ENCODE results near the gene COL19A1.

COL19A1 gene

DNA sequence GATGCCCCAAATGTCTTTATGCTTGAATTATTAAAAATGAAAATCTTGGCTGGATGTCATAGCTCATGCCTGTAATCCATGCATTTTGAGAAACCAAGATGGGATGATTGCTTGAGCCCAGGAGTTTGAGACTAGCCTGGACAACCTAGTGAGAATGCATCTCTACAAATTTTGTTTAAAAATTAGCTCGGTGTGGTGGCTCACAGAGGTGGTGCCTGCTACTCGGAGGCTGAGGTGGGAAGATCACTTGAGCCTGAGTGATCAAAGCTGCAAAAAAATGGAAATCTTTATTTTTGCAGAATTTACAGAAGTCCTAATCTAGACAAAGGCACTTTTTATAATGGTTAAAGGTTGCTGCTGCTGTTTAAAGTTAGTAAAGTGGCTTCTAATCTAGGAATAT, 20.0 kb upstream of the COL19A1 start:
- no peak for DNase-seq (ENCODE audit: insufficient read length, low spot score)
- no peak for TF ChIP-seq POLR2A (IDR thresholded peaks at IDR 0.05; ENCODE audit: low read depth, low read length)
- no peak for FAIRE-seq

DNA sequence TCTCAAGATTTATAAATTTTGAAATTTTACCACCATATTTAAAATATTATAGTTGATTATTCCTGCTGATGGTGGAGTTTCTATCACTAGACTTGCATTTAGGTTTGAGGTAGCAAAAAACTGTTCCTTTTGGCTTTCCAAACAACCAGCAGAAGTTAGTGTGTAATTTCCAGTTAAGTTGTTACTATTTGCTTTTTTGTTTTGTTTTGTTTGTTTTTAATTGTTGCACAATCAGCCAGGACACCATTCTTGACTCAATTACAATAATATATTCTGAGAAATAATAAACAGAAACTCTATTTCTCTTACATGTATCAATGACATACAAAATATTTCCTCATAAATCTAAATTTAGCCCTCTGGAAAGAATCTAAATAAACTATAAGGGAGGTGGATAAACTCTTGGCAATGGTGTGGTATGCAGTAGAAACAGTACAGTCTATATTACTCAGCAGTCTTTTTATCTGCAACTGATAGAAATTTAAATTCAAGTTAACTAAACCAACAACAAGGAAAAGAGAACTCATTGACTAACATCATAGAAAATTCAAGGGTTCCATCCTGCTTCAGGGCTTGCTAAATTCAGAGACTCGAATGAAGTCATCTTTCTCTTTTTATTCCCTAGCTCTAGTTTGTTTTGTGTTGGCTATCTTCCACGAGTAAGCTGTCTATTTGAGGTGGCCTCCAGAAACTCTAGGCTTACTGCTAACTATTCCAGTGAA, 19.4 kb upstream of the COL19A1 start:
- FAIRE-seq (no peak), DNase-seq (ENCODE audit: insufficient read length, low spot score) (no peak)
- TF ChIP-seq POLR2A (IDR thresholded peaks at IDR 0.05; ENCODE audit: low read depth, low read length): no peak

DNA sequence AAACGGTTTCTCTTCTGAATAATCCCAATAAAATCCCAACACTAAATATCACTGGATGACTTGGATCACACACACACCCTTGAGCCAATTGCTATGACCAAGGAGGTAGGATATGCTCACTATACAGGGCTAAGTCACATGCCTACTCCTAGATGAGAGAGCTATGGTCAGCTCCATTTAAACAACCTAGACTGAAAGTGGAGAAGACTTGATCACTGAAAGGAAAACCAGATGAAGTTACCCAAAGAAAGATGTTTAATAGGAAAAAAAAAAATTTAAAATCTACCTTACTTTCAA, 18.9 kb upstream of the COL19A1 start:
- no peak for FAIRE-seq
- TF ChIP-seq POLR2A (IDR thresholded peaks at IDR 0.05; ENCODE audit: low read depth, low read length): no peak
- DNase-seq (ENCODE audit: insufficient read length, low spot score): no peak

DNA sequence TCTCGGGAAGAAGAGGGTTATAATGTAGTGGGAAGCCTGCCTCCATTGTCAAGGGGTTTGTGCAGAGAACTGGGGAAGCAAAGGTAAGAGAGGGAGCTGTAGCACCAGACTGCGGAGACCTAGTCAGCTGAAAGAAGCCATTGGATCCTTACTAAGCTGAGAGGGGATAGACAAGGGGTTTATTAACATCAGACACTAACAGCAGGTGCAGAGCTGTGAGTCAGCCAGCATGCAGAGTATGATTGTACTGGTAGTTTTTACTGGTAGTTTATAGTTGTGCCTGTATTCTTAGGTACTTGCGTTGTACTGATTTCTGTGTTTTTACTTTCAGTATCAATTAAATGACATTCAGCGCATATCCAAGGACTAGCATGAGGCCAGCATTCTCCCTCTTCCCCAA, 17.8 kb upstream of the COL19A1 start:
- FAIRE-seq: no peak
- no peak for DNase-seq (ENCODE audit: insufficient read length, low spot score)
- TF ChIP-seq POLR2A (IDR thresholded peaks at IDR 0.05; ENCODE audit: low read depth, low read length): no peak

DNA sequence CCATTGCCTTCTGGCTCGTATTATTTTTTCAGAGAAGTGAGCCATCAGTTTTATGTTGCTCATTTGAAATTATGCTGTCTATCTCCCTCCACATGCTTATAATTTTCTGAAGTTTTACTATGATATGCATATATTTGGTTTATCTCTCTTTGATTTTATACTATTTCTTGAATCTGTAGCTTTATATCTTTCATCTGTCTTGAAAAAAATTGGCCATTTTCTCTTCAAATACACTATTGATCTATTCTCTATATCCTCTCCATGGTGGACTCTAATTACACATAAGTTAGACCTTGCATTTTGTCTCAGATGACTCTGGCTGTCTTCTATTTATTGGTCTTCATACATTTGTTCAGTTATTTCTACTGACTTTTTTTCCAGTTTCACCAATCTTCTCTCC, 13.7 kb upstream of the COL19A1 start:
- DNase-seq (ENCODE audit: insufficient read length, low spot score) (no peak), FAIRE-seq (no peak)
- no peak for TF ChIP-seq POLR2A (IDR thresholded peaks at IDR 0.05; ENCODE audit: low read depth, low read length)

DNA sequence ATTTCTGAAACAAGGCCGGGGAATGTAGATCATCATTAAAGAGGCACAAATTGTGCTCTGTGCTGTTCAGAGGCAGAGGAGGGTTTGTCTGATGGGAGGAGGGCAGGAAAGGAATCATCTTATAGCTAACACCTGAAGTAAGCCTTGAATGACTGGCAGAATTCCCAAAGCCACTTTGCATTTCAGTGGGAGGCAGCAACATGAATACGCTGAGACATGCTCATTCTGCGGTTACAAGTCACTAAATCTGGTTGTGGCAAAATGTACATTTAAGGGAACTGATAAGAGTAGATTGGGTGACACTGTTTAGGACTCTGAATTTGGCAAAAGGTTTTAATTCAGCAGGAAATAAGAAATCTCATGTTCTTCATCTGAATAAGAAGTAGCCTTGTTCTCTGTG, 4.4 kb upstream of the COL19A1 start:
- DNase-seq (ENCODE audit: insufficient read length, low spot score) (no peak), FAIRE-seq (no peak)
- TF ChIP-seq POLR2A (IDR thresholded peaks at IDR 0.05; ENCODE audit: low read depth, low read length): no peak

DNA sequence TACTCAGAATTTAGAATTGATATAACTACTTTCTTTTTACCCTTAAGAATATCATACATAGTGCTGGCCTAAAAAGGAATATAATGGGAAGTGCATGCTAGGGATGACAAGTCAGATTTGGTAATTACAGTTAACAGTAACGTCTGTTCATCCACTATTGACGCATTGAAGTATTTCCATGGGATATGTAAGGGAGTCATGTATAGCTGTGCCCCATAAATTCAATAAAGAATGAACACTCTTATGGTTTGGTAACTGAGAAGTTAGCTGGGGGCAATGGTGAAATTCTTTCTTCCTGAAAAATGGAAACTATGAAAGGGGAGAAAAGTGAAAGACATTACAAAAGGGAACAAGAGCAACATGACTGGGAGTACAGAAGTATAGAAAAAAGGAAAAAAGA, 2.6 kb upstream of the COL19A1 start:
- TF ChIP-seq POLR2A (IDR thresholded peaks at IDR 0.05; ENCODE audit: low read depth, low read length): no peak
- FAIRE-seq (no peak), DNase-seq (ENCODE audit: insufficient read length, low spot score) (no peak)

DNA sequence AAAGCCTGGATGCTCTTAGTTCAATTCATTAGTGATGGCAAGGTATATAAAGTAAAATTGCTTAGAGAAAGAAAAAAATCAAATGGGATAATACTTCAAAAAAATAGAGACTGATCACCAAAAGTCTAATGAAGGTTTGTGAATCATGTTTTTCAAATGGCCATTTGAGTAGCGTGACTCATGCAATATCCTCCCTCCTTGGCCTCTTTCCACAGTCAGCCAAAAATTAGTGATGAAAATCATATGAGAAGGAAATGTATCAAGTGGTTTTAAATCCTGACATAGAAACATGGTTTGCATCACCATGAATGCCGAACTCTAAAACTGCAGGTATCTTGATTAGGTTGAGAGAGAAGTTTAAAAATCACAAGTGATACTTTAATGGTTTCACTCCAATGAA, 1.2 kb upstream of the COL19A1 start:
- no peak for DNase-seq (ENCODE audit: insufficient read length, low spot score)
- FAIRE-seq: no peak
- TF ChIP-seq POLR2A (IDR thresholded peaks at IDR 0.05; ENCODE audit: low read depth, low read length): no peak

DNA sequence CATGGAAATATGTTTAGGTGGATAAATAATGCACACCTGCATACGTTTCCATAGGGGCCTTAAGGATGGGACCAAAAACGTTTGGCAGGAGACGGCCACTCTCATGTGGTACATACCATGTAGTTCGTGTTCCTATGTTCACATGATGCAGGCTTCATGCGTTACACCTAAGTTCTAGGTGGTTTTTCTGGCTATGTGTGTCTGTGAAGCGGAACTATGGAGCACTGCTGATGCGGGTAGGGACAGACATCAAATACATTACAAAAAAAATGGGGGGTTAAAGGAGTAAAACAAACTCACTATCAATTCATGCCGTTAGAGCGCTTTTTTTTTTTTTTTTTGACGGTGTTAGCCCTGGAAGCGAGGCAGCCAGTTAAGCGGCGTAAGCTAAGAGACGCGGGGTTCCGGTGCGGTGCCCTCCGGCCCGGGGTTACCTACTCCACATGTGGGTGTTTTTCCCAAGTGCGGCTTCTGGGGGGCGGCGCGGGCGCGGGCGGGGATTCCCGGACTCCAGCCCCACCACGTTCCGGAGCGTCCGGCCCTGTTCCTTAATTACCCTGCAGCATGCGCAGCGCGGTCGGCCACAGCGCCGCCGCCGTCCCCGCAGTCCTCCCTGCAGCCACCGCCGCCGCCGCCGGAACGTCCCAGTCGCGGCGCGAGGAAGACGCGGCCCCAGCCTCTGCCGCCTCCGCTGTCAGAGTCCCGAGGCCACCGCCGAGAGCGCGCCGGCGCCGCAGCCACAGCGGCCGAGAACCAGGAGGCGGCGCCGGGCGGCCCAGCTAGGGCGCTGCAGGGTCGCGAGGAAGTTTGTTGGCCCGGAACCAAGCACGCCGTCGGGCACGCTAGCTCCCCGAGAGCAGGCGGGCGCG, 648 bp downstream of the COL19A1 start:
- FAIRE-seq (no peak), DNase-seq (ENCODE audit: insufficient read length, low spot score) (no peak)
- no peak for TF ChIP-seq POLR2A (IDR thresholded peaks at IDR 0.05; ENCODE audit: low read depth, low read length)

DNA sequence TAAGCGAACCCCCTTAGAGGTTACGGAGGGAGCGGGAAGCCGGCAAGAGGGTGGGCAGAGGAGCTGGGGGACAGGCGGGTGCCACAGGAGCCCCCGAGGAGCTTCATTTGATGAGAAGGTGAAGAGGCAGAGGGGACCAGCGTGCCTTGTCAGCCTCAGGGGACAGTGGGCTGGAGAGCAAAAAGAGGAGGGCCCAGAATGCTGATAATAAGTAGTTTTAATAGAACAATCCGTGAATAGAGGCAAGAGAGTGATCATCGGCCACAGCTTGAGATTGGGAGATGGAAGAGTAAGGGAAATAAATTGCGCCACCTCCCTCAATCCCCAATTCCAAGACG, 1.3 kb downstream of the COL19A1 start:
- no peak for TF ChIP-seq POLR2A (IDR thresholded peaks at IDR 0.05; ENCODE audit: low read depth, low read length)
- FAIRE-seq (no peak), DNase-seq (ENCODE audit: insufficient read length, low spot score) (no peak)

DNA sequence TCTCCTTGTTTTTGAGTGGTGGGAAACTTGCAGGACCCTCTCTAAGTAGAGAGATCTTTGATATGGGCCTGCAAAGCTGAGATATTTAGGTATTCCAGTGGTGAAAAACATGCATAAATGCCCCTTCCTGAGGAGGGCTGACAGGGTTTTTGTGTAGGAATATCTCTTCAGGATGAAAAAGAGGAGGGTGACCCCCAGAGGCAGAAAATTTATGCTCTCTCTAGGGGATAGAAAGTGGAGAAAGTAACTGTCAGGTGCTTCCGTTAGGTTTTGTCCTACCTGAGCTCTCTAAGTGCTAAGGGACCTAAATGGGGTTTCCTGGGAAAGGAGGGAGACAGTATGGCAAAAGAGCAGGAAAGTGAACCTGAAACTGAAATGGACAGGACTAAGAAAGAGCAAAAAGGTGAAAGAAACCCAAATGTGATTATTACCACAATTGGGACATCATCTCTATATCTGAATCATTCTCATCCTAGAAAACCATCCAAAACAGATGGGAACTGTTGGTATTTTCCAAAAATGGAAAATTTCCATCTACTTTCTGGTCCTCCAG, 2.0 kb downstream of the COL19A1 start:
- FAIRE-seq: no peak
- no peak for DNase-seq (ENCODE audit: insufficient read length, low spot score)
- TF ChIP-seq POLR2A (IDR thresholded peaks at IDR 0.05; ENCODE audit: low read depth, low read length): no peak

DNA sequence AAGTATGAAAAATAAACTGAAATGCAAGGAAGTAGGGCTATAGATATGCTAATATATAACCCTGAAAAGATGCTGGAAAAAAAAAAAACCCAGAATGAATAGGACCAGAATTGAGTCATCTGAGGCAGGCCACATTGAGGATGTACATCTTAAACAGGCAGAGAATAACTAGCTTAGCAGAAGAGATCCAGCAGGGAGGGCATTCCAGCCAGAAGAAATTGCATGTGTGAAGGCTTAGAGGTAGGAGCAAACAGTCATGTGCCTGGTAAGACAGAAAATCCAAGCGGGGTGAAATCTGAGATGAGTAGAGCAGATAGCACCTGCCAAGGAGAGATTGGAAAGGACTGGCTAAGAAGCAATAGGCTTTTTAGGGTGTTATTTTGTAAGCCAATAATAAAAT, 2.6 kb downstream of the COL19A1 start:
- no peak for TF ChIP-seq POLR2A (IDR thresholded peaks at IDR 0.05; ENCODE audit: low read depth, low read length)
- DNase-seq (ENCODE audit: insufficient read length, low spot score): no peak

DNA sequence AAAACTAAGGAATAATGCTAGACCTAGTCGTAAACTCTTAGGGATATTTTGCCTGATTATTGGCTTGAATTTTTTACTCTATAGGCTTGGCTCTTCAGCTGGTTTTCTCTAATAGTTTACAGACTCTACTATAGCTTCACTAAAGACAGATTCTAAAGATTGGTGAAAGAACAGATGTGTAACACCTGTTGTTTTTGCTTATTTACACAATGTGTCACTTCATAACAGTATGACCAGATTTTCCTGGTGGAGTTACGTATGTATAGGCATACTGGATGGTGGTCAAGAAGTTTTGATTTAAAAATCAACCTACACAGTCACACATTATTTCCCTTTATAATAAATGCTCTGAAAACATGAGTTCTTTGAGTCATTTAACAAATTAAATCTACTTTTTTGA, 4.8 kb downstream of the COL19A1 start:
- no peak for TF ChIP-seq POLR2A (IDR thresholded peaks at IDR 0.05; ENCODE audit: low read depth, low read length)
- FAIRE-seq: no peak
- no peak for DNase-seq (ENCODE audit: insufficient read length, low spot score)

More for the DNA sequence above, 2.6 kb downstream of the COL19A1 start:
- FAIRE-seq: no peak

DNA sequence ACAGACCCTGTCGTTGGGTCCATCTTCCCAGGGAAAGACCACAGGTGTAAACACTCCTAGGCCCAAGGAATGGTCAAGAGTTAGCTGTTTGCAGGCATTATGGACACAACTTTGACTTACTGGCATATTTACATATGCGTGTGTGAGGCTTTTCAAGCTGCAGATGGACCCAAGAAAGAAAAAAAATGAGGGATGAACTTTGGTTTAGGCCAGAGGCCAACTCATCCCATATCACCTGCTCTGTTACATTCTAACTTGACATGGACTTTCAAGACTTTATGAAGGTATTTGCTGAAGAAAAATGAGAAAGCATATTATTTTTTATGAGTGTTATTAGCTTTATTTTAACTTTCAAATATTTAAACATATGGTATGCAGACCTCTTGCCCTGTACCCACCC, 6.9 kb downstream of the COL19A1 start:
- DNase-seq (ENCODE audit: insufficient read length, low spot score): no peak
- TF ChIP-seq POLR2A (IDR thresholded peaks at IDR 0.05; ENCODE audit: low read depth, low read length): no peak
- FAIRE-seq: no peak

DNA sequence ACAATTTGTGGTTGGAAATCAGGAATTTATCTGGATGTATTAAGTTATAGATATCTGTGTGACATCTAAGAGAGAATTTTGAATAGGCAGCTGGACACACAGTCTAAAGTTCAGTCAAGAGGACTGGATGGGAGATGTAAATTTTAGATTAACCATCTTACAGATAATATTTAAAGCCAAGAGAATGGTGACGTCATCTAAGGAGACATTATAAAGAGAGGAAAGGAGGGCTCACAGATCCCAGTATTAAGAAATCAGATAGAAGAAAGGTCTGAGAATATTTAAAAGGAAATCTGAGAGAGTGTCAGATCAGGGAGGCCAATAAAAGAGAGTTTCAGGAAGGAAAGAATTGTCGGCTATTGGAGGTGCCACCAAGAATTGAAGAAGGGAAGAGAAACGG, 9.4 kb downstream of the COL19A1 start:
- no peak for TF ChIP-seq POLR2A (IDR thresholded peaks at IDR 0.05; ENCODE audit: low read depth, low read length)
- DNase-seq (ENCODE audit: insufficient read length, low spot score): no peak
- no peak for FAIRE-seq
